K562 (cell line): ENCODE measurements around the gene THAP11. TPM values are rescaled to one million over a fixed set of nuclear protein-coding genes. Genes with fewer than 3 reads are reported as not detected.

Experiments used
- CREM ChIP-seq: IDR thresholded peaks from 2 replicates; pipeline ENCODE4 v1.6.1; 2014; ENCODE audit warnings: antibody characterized with exemption, low read depth
- ETV6 ChIP-seq, 3 experiments: fragments of 150-350 bp in 1 of 3; sonication (generic) in 1 of 3; formaldehyde crosslinking in 1 of 3; IDR thresholded peaks; 2 replicates each; pipeline versions ENCODE4 v1.6.1 to v1.8.0; 2014 to 2022; ENCODE audit warnings: borderline replicate concordance in 2 of 3, low read depth in 2 of 3, antibody characterized with exemption in 1 of 3, low read length in 1 of 3, mild to moderate bottlenecking in 1 of 3, missing genetic modification reagents in 1 of 3
- FOXP1 ChIP-seq: sonication (generic); formaldehyde crosslinking; IDR thresholded peaks from 2 replicates; pipeline ENCODE4 v1.8.0; 2022; ENCODE audit warnings: mild to moderate bottlenecking, missing genetic modification reagents
- HDAC3 ChIP-seq: fragments of 450-650 bp; IDR thresholded peaks from 2 replicates; pipeline ENCODE4 v1.6.1; 2018; ENCODE audit warnings: borderline replicate concordance, mild to moderate bottlenecking, moderate library complexity; ENCODE audit not compliant: partially characterized antibody
- MCM3 ChIP-seq: fragments of 450-650 bp; IDR thresholded peaks from 2 replicates; pipeline ENCODE4 v1.6.1; 2016
- SNIP1 ChIP-seq: fragments of 450-650 bp; IDR thresholded peaks from 2 replicates; pipeline ENCODE4 v1.7.1; 2017; ENCODE audit warnings: low read depth, mild to moderate bottlenecking
- STAG1 ChIP-seq: sonication (generic); formaldehyde crosslinking; IDR thresholded peaks from 2 replicates; pipeline ENCODE4 v1.5.0; 2020; ENCODE audit warnings: missing genetic modification reagents, borderline replicate concordance
- TCF7L2 ChIP-seq: fragments of 150-350 bp; IDR thresholded peaks from 2 replicates; pipeline ENCODE4 v1.6.1; 2016; ENCODE audit warnings: low read depth, mild to moderate bottlenecking, low read length, moderate library complexity
- ZKSCAN8 ChIP-seq: fragments of 200-800 bp; sonication (Bioruptor generic); IDR thresholded peaks from 2 replicates; pipeline ENCODE4 v1.6.1; 2016; ENCODE audit warnings: missing genetic modification characterization, missing compliant biosample characterization
- ZNF12 ChIP-seq: sonication (generic); formaldehyde crosslinking; IDR thresholded peaks from 2 replicates; pipeline ENCODE4 v1.4.0; 2020; ENCODE audit warnings: mild to moderate bottlenecking, missing genetic modification reagents
- ZNF232 ChIP-seq: sonication (generic); formaldehyde crosslinking; IDR thresholded peaks from 2 replicates; pipeline ENCODE4 v1.8.0; 2022; ENCODE audit warnings: mild to moderate bottlenecking, missing genetic modification reagents
- ZNF239 ChIP-seq: fragments of 250-450 bp; sonication (Bioruptor Pico); IDR thresholded peaks from 2 replicates; pipeline ENCODE4 v1.4.0; 2020; ENCODE audit warnings: mild to moderate bottlenecking
- polyA plus RNA-seq, 8 experiments: library from polyadenylated mRNA; depleted of rRNA in 4 of 8; stranded (reverse) in 5 of 8; unstranded in 3 of 8; fragments of >200 nt; fragmentation: Nextera tagmentation in 2 of 8; fragmentation: Illumina TruSeq in 1 of 8; extraction: Ambion mirVana in 2 of 8; extraction: Trizol in 1 of 8; gene quantifications; 2 replicates each; pipeline versions ENCODE4 v1.2.1 to v1.2.3, GENCODE V29; 2011 to 2014; ENCODE audit warnings: inconsistent platforms in 1 of 8, missing spikeins in 1 of 8
- total RNA-seq, 7 experiments: library from RNA; depleted of rRNA in 6 of 7; stranded (reverse); fragments of >200 nt in 6 of 7; fragmentation: Illumina TruSeq in 2 of 7; extraction: Trizol in 2 of 7; gene quantifications; 2 replicates each; pipeline versions ENCODE4 v1.2.1 to v1.2.3, GENCODE V29; 2011 to 2021; ENCODE audit warnings: low replicate concordance in 1 of 7
- TF ChIP-seq, protein P1 (sequence below): sonication (generic); formaldehyde crosslinking; IDR thresholded peaks from 2 replicates; pipeline ENCODE4 v1.8.0; 2022; ENCODE audit warnings: missing genetic modification reagents, mild to moderate bottlenecking, borderline replicate concordance
- TF ChIP-seq, protein P2 (sequence below): fragments of 200-800 bp; sonication (Bioruptor generic); IDR thresholded peaks from 2 replicates; pipeline ENCODE4 v1.6.1; 2016; ENCODE audit warnings: missing genetic modification characterization, missing compliant biosample characterization
- TF ChIP-seq, protein P3 (sequence below): fragments of 450-650 bp; IDR thresholded peaks from 2 replicates; pipeline ENCODE4 v1.6.1; 2017; ENCODE audit warnings: antibody characterized with exemption, mild to moderate bottlenecking

THAP11 gene
- total and polyA plus RNA-seq, 9 of the 15 experiments (the other 6 are each of a cell fraction or from before 2014, with no cell fraction given): 2.4 to 31.6 (median 21.4) TPM

DNA sequence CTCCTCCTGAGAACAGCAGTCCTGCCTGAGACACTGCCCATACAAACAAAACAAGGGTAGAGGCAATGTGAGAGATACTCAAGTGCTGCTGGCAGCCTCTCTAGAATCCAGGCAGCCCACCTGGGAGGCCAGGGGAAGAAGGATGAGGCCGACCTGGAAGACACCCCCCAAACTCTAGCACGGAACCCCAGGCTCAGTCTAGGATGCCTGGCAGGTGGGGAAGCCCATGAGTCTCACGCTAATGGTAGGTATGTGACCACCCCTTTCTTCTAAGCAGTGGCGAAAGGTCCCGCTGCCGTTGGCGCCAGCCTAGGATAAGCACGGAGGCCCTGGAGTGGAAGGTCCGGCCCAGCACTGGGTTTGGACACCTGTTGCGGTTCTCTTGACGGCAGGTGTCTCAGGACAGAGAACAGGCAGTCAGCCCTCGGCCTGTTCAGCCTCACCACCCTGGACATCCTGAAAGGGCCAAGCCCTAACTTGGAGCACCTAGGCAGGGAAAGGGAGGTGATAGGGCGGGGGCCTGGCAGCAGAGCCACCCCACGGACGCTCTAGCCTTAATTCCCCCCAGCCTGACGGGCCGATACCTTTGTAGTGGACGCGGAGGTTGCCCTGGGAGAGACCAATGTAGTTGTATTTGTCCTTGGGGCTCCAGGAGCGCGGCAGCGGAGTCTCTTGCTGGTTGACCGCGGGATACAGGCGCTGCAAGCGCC, 36.2 kb upstream of the THAP11 start (continued):
- no peak; the same call in 1 of the 2 replicates for TF ChIP-seq TCF7L2
- TF ChIP-seq FOXP1 (CRISPR knock-in tag): peak; percentile 24; the same call in 1 of the 2 replicates
- no peak for TF ChIP-seq HDAC3
- no peak for TF ChIP-seq ETV6 (IDR thresholded peaks at IDR 0.05; ENCODE audit: borderline replicate concordance in 1 of 2, low read depth in 2 of 2, low read length in 1 of 2)
- TF ChIP-seq ETV6 (CRISPR knock-in tag; IDR thresholded peaks at IDR 0.05; ENCODE audit: borderline replicate concordance): peak; percentile 68; the same call in 1 of the 2 replicates
- no peak for TF ChIP-seq ZNF239 (CRISPR knock-in tag)
- TF ChIP-seq SNIP1: no peak
- TF ChIP-seq ZKSCAN8 (CRISPR knock-in tag): no peak
- no peak for TF ChIP-seq STAG1 (CRISPR knock-in tag)
- TF ChIP-seq, protein P1, sequence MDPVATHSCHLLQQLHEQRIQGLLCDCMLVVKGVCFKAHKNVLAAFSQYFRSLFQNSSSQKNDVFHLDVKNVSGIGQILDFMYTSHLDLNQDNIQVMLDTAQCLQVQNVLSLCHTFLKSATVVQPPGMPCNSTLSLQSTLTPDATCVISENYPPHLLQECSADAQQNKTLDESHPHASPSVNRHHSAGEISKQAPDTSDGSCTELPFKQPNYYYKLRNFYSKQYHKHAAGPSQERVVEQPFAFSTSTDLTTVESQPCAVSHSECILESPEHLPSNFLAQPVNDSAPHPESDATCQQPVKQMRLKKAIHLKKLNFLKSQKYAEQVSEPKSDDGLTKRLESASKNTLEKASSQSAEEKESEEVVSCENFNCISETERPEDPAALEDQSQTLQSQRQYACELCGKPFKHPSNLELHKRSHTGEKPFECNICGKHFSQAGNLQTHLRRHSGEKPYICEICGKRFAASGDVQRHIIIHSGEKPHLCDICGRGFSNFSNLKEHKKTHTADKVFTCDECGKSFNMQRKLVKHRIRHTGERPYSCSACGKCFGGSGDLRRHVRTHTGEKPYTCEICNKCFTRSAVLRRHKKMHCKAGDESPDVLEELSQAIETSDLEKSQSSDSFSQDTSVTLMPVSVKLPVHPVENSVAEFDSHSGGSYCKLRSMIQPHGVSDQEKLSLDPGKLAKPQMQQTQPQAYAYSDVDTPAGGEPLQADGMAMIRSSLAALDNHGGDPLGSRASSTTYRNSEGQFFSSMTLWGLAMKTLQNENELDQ: no peak
- 0 out of 2 replicates have a peak, but pooled peaks have one; percentile 23 for TF ChIP-seq ZNF232 (CRISPR knock-in tag)
- TF ChIP-seq MCM3: no peak
- TF ChIP-seq, protein P2, sequence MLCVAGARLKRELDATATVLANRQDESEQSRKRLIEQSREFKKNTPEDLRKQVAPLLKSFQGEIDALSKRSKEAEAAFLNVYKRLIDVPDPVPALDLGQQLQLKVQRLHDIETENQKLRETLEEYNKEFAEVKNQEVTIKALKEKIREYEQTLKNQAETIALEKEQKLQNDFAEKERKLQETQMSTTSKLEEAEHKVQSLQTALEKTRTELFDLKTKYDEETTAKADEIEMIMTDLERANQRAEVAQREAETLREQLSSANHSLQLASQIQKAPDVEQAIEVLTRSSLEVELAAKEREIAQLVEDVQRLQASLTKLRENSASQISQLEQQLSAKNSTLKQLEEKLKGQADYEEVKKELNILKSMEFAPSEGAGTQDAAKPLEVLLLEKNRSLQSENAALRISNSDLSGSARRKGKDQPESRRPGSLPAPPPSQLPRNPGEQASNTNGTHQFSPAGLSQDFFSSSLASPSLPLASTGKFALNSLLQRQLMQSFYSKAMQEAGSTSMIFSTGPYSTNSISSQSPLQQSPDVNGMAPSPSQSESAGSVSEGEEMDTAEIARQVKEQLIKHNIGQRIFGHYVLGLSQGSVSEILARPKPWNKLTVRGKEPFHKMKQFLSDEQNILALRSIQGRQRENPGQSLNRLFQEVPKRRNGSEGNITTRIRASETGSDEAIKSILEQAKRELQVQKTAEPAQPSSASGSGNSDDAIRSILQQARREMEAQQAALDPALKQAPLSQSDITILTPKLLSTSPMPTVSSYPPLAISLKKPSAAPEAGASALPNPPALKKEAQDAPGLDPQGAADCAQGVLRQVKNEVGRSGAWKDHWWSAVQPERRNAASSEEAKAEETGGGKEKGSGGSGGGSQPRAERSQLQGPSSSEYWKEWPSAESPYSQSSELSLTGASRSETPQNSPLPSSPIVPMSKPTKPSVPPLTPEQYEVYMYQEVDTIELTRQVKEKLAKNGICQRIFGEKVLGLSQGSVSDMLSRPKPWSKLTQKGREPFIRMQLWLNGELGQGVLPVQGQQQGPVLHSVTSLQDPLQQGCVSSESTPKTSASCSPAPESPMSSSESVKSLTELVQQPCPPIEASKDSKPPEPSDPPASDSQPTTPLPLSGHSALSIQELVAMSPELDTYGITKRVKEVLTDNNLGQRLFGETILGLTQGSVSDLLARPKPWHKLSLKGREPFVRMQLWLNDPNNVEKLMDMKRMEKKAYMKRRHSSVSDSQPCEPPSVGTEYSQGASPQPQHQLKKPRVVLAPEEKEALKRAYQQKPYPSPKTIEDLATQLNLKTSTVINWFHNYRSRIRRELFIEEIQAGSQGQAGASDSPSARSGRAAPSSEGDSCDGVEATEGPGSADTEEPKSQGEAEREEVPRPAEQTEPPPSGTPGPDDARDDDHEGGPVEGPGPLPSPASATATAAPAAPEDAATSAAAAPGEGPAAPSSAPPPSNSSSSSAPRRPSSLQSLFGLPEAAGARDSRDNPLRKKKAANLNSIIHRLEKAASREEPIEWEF: no peak
- TF ChIP-seq, protein P3, sequence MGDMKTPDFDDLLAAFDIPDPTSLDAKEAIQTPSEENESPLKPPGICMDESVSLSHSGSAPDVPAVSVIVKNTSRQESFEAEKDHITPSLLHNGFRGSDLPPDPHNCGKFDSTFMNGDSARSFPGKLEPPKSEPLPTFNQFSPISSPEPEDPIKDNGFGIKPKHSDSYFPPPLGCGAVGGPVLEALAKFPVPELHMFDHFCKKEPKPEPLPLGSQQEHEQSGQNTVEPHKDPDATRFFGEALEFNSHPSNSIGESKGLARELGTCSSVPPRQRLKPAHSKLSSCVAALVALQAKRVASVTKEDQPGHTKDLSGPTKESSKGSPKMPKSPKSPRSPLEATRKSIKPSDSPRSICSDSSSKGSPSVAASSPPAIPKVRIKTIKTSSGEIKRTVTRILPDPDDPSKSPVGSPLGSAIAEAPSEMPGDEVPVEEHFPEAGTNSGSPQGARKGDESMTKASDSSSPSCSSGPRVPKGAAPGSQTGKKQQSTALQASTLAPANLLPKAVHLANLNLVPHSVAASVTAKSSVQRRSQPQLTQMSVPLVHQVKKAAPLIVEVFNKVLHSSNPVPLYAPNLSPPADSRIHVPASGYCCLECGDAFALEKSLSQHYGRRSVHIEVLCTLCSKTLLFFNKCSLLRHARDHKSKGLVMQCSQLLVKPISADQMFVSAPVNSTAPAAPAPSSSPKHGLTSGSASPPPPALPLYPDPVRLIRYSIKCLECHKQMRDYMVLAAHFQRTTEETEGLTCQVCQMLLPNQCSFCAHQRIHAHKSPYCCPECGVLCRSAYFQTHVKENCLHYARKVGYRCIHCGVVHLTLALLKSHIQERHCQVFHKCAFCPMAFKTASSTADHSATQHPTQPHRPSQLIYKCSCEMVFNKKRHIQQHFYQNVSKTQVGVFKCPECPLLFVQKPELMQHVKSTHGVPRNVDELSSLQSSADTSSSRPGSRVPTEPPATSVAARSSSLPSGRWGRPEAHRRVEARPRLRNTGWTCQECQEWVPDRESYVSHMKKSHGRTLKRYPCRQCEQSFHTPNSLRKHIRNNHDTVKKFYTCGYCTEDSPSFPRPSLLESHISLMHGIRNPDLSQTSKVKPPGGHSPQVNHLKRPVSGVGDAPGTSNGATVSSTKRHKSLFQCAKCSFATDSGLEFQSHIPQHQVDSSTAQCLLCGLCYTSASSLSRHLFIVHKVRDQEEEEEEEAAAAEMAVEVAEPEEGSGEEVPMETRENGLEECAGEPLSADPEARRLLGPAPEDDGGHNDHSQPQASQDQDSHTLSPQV: no peak
- 0 out of 2 replicates have a peak, but pooled peaks have one; percentile 6 for TF ChIP-seq ZNF12 (CRISPR knock-in tag)
- no peak for TF ChIP-seq CREM
